ENCODE measurements around the gene SLC17A5.
"Not testable (repeated sequence)": the region's sequence is repeated elsewhere in the genome, so short reads cannot be mapped to it uniquely, and the experiment has no call there.

SLC17A5 gene

GRCh38 chr6:73665686-73666319, 12.0 kb upstream of the SLC17A5 start:
- DNase-seq, result no peak

- DNase-seq, result no peak
These were observed 10.9 kb upstream of the SLC17A5 start for GRCh38 chr6:73664701-73665100.

DNA sequence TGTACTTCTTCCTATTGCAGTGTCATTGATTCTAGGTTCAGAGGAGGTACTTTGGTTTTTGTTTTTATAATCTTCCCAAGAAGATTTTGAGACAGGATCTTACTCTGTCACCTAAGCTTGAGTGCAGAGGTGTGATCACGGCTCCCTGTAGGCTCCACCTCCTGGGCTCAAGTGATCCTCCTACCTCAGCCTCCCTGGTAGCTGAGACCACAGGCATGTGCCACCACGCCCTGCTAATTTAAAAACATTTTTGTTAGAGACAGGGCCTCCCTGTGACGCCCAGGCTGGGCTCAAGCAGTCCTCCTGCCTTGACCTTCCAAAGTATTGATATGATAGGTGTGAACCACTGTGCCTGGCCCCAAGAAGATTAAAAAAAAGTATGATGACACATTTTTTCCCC, 3.4 kb upstream of the SLC17A5 start:
- no peak for DNase-seq

GRCh38 chr6:73656531-73657145, 2.8 kb upstream of the SLC17A5 start:
- no peak for DNase-seq

DNA sequence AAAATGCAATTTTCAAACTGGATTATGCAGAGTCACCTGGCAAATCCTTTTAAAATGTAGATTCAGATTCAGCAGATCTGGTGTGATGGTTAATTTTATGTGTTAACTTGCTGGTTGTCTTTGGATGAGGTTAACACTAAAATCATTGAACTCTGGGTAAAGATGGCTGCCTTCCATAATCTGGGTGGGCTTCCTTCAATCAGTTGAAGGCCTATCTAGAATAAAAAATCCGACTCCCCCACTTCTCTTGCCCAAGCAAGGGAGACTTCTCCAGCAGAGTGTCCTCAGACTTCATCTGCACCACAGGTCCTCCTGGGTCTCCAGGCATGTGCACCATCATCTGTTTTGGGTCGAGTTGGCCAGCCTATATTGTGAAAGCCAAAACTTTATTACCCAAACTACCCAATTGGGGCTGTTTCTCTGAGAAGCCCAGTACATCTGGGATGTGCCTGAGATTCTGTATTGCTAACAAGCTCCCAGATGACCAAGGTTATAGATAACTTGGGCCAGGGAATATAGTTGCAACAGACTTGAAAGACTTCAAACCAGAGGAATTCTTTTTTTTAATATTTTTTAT, 1.6 kb upstream of the SLC17A5 start:
- no peak for DNase-seq

DNA sequence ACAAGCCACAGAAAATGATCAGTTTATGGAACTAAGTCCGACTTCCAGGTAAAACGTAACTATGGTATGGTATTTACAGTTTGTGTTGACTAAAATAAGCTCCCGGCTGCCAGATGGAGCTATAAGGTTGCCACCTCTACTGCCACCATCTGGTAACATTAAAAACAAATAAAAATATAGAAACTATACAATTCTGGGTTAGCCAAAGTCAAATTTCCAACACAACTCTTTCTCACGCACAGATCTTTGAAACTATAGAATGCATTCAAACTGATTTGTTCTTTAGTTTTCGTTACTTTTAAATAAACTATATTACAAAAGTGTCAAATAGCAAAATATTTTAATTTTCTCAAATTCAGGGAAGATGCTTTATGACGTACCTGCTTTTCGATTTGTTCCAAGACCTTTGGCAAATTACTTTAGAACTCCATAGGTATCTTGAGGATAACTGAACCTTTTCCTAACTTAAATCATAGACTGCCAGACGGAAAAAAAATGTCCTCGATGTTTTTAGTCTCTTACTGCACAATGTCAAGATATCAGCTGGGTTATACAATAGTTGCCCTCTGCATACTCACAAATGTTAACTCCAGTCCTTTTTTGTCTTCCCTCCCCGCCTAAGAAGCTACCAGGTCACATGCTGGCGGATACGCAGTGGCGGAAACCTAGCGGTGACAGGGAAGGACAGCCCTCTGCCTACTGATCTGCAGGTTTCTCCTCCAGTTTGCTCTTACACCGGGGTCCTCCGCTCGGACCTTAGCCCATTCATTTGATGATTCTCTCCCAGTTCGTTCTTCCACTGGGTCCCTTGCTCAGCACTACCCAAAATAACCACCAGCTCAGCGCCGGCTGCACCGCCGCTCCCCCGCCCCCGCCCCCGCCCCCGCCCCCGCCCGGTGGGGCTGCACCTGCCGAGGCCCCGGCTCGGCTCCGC, 888 bp downstream of the SLC17A5 start:
- no peak for DNase-seq

- DNase-seq, result no peak
These were observed 4.0 kb downstream of the SLC17A5 start for GRCh38 chr6:73649783-73650182.

DNA sequence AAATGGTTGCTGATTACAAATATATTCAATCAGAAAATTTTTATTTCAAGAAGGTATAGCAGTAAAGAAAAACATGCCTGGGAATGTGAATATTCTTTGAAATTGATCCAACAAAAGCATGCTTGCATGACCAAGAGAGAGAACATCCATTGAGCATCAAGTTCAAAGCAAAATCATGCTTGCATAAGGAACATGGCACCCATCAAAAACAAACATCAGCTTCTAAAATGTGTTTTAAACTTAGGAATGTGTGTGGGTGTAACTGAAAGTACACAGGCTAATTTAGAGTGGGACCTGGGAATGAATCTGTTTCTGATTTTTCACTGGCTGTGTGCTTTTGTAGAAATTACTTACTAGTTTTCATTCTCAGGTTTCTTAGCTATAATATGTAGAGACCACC, 5.6 kb downstream of the SLC17A5 start:
- DNase-seq, result no peak

- no peak for DNase-seq
These were observed 8.7 kb downstream of the SLC17A5 start for GRCh38 chr6:73644941-73645591.

DNA sequence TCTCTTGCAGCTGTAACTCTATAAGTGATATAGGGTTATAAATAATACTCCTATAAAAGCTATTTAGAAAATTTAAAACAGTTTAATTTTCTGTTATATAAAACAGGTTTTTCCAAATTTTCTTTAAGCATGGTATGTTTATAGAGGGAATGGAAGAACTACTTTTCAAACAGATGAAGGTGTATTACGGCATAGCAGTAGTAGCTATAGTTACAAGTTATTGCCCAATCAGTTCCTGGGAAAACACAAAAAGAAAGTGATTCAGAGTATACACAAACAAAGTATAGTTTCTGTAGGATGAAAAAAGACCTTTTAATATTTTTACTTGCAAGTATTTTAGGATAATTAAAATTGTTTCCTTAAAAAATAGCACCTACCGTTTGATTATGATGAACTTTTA, 9.8 kb downstream of the SLC17A5 start:
- DNase-seq, result no peak

DNA sequence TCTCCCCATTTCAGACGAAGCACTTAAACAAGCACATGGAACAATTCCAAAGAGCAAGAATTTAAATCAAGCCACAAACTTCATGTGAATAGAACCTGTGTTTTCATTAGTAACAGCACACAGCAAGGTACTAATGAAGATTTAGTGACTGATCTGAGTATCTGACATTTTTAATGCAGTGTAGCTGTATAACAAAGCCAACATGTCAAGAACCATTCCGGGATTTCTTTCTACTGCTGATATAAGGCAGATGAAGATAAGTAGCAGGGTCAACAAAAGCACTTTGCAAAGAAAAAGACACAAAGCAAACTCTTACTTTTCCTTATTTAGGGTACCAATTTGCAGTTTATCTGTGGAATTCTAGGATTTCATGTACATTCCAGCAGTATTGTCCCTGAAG, 11.3 kb downstream of the SLC17A5 start:
- DNase-seq, result no peak

DNA sequence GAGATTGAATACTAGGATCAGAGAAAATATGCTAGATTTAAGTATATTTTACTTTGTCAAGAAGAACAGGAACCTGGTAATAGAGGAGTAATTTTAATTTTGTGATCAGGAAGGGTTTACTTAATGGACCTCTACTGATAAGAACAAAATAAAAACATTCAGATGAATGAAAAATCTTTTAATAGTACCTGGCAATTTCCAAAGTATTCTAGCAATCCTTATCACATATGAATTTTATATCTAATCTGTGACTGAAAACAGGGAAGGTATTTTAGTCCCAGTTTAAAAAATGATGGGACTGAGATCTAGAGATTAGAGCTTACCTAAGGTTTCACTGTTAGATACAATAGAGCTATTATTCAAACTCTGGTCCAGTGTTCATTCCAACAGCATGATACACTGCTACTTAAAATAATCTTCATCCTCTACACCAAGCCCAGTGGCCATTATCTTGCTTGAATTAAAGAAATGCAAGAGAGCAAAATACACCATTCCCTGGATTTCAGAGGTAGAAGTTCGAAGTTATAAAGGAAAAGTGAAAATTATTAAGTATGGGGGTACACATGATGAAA, 13.5 kb downstream of the SLC17A5 start:
- no peak for DNase-seq

DNA sequence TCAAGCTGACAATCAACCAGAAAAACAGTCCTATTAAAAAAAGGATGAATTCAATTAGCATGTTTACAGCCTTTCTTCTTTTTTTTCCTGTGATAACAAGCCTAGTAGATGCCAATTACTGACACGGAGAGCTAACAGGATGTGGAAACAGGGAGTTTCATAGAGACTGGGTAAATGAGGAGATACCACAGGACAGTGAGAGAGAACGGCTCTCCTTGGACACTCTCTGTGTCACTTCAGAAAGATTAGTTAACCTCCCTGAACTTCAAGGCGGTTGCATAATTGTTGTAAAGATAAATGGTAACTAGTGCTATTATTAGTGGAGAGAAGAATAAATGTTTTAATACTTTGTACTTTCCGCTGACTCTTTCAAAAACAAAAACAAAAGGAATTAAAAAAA, 14.8 kb downstream of the SLC17A5 start:
- no peak for DNase-seq

DNA sequence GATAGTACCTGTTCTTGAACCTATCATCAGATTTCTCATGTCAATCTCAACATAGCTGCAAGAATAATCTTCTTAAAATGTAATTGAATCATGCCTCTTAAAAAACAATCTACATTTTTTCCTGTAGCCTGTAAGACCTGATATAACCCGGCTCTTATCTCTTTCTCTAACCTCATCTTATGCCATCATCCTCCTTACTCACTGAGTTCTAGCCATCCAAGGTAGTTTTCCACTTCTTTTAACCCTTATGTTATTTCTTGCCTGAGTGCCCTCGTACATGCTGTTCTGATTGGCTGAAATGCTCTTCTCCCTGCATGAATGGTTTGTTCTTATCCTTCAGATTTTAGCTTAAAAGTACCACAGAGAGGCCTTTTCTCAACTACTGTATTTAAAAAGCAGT, 16.4 kb downstream of the SLC17A5 start:
- DNase-seq, result no peak

GRCh38 chr6:73636048-73636447, 17.7 kb downstream of the SLC17A5 start:
- no peak for DNase-seq

DNA sequence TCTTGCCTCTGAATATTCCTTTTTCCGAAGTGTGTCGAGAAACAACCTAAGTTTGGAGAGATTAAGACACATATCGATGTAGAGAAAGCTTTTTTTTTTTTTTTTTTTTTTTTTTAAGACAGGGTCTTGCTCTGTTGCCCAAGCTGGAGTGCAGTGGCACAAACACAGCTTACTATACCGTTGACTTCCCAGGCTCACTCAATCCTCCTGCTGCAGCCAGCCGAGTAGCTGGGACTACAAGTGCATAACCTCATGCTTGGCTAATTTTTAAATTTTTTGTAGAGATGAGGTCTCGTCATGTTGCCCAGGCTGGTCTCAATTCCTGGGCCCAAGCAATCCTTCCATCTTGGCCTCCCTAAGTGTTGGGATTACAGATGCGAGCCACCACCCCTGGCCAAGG, 21.4 kb downstream of the SLC17A5 start:
- no peak for DNase-seq

DNA sequence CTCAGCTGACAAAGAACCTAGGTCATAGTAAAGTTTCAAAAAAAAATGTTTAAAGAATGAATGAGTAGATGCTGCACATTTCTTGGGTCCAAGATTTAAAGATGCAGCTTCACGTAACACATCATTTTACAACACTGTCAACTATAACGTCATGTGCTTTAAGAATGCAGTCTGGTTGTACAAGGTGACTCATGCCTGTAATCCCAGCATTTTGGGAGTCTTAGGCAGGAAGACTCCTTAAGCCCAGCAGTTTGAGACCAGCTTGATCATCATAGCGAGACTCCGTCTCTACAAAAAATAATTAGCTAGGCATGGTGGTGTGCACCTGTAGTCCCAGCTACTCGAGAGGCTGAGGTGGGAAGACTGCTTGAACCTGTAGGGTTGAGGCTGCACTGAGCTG, 21.9 kb downstream of the SLC17A5 start:
- no peak for DNase-seq

DNA sequence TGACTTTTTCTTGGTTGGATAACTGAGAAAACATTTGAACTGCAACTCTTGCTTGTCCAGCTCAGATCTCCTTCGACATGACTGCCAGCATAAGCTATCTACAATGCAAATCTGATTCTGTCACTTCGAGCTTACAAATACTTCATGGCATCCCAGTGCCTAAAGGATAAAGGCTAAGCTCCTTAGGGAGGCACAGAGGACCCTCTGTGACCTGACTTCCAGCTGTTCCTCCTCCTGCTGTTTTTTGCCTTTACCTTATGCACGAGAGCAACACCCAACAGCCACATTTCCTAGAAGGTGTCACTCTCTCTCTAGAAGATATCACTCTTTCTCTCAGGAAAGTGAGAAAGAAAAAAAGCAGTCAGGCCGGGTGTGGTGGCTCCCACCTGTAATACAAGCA, 23.4 kb downstream of the SLC17A5 start:
- no peak for DNase-seq

- DNase-seq, result no peak
These were observed 28.9 kb downstream of the SLC17A5 start for GRCh38 chr6:73624896-73625295.

GRCh38 chr6:73623480-73623879, 30.3 kb downstream of the SLC17A5 start:
- DNase-seq, result not testable (repeated sequence)

DNA sequence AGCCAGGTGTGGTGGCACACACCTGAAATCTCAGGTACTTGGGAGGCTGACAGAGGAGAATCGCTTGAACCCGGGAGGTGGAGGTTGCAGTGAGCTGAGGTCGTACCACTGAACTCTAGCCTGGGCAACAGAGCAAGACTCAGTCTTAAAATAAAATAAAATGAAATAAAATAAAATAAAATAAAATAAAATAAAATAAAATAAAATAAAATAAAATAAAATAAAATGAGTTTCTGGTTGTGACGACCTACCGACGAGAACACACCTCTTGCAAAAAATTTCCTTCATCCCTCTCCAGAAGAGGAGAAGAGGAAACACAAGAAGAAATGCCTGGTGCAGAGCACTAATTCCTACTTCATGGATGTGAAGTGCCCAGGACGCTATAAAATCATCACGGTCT, 35.7 kb downstream of the SLC17A5 start:
- not testable (repeated sequence) for DNase-seq

DNA sequence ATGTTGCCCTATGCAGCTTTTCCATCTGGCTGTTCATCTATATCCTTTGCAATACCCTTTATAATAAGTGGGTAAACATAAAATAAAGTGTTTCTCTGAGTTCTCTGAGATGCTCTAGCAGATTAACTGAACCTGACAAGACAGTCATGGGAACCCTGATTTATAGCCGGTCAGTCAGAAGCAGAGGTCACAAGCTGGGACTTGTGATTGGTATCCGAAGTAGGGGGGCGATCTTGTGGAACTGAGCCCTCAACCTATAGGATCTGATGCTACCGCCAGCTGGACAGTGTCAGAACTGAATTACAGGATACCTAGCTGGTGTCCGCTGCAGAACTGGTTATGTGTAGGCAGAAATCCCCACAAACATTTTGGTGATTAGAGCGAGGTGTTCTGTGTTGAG, 39.0 kb downstream of the SLC17A5 start:
- no peak for DNase-seq
